ENCODE results near the gene NACAD. TPM values are rescaled to one million over a fixed set of nuclear protein-coding genes. Genes with fewer than 3 reads are reported as not detected.
A peak's percentile ranks its signal among the peaks of the same experiment; 100 is the strongest.

The NACAD gene
- total RNA-seq, 2 experiments from 2014 or later, result 0.05 to 0.16 TPM

- Mint-ChIP-seq H3K36me3 (ENCODE audit: low read depth) (peaks cover 57% of the 10 kb centered on the region), H3K27me3 (ENCODE audit: low read depth) (no peaks in the 10 kb centered on the region), H3K27ac (no peak overlapping the region), H3K4me3 (no peak overlapping the region), H3K4me1 (ENCODE audit: low read depth) (peaks cover 33% of the 10 kb centered on the region), H3K9me3 (ENCODE audit: insufficient read depth) (no peaks in the 10 kb centered on the region)
- ChIA-PET POLR2A (no interaction called here), CTCF (interaction anchor here (0.7 kb wide), 1 partner anchor 29 kb away, joined by 3 read pairs; no protein-coding TSS in a partner anchor)
- DNase-seq, result no peak
- ATAC-seq, result no peak
Measured at GRCh38 chr7:45057878-45058277, 30.9 kb downstream of the NACAD start.

- ATAC-seq (no peak), DNase-seq (no peak)
- ChIA-PET CTCF (no interaction called here), POLR2A (no interaction called here)
- Mint-ChIP-seq H3K27ac (no peak overlapping the region), H3K4me3 (no peak overlapping the region), H3K36me3 (ENCODE audit: low read depth) (peaks cover 54% of the 10 kb centered on the region), H3K4me1 (ENCODE audit: low read depth) (peaks cover 20% of the 10 kb centered on the region), H3K27me3 (ENCODE audit: low read depth) (no peaks in the 10 kb centered on the region), H3K9me3 (ENCODE audit: insufficient read depth) (no peaks in the 10 kb centered on the region)
Measured at GRCh38 chr7:45055594-45056219, 33.1 kb downstream of the NACAD start.

- POLR2A ChIA-PET, result interaction anchor here (1.1 kb wide), 1 partner anchor 43 kb away, joined by 3 read pairs; no protein-coding TSS in a partner anchor
- ATAC-seq (no peak), DNase-seq (no peak)
- Mint-ChIP-seq H3K27me3 (ENCODE audit: low read depth) (no peaks in the 10 kb centered on the region), H3K36me3 (ENCODE audit: low read depth) (peaks cover 55% of the 10 kb centered on the region), H3K4me3 (no peak overlapping the region), H3K9me3 (ENCODE audit: insufficient read depth) (no peaks in the 10 kb centered on the region), H3K27ac (no peak overlapping the region), H3K4me1 (ENCODE audit: low read depth) (peaks cover 15% of the 10 kb centered on the region)
- CTCF ChIA-PET, result no interaction called here
Measured at GRCh38 chr7:45055016-45055415, 33.8 kb downstream of the NACAD start.

GRCh38 chr7:45054442-45054841 is 34.3 kb downstream of the NACAD start:
- CTCF ChIA-PET, result interaction anchor here (1.3 kb wide), 1 partner anchor 19 kb away, joined by 3 read pairs; no protein-coding TSS in a partner anchor
- H3K27me3 Mint-ChIP-seq (ENCODE audit: low read depth), result no peaks in the 10 kb centered on the region
- no peak overlapping the region for H3K4me3 Mint-ChIP-seq
- no peaks in the 10 kb centered on the region for H3K9me3 Mint-ChIP-seq (ENCODE audit: insufficient read depth)
- peaks cover 58% of the 10 kb centered on the region for H3K36me3 Mint-ChIP-seq (ENCODE audit: low read depth)
- H3K27ac Mint-ChIP-seq, result no peak overlapping the region
- DNase-seq (no peak), ATAC-seq (no peak)
- POLR2A ChIA-PET, result interaction anchor here (1.1 kb wide), 1 partner anchor 43 kb away, joined by 3 read pairs; no protein-coding TSS in a partner anchor
- H3K4me1 Mint-ChIP-seq (ENCODE audit: low read depth), result peaks cover 18% of the 10 kb centered on the region

GRCh38 chr7:45053941-45054340 is 34.8 kb downstream of the NACAD start:
- H3K27ac Mint-ChIP-seq, result no peak overlapping the region
- ChIA-PET CTCF (interaction anchor here (1.3 kb wide), 1 partner anchor 18 kb away, joined by 3 read pairs; no protein-coding TSS in a partner anchor), POLR2A (interaction anchor here (0.9 to 1.1 kb wide), 2 partner anchors 44 to 168 kb away, joined by 3 read pairs; partner anchors contain the start of gene PURB)
- H3K9me3 Mint-ChIP-seq (ENCODE audit: insufficient read depth), result no peaks in the 10 kb centered on the region
- H3K4me3 Mint-ChIP-seq, result no peak overlapping the region
- peaks cover 19% of the 10 kb centered on the region for H3K4me1 Mint-ChIP-seq (ENCODE audit: low read depth)
- DNase-seq (no peak), ATAC-seq (no peak)
- H3K27me3 Mint-ChIP-seq (ENCODE audit: low read depth), result no peaks in the 10 kb centered on the region
- peaks cover 58% of the 10 kb centered on the region for H3K36me3 Mint-ChIP-seq (ENCODE audit: low read depth)

DNA sequence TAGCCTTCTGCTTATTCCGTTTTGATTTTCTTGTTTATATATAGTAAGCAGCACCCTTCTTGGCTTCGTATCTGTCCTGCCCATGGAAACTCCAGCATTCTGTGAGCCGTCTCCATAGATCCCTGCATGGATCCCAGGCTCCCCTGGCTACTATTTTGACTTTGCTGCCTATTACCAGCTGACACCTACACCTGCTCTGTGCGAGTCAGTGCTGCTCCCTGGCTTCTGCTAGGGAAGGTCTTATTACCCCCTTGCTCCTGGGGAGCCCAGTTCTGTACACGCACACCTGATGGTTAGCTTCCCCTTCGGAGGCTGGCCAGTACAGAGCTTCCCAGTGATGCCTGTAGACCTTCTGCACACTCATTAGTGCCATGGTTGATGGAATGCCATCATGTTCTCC is 35.4 kb downstream of the NACAD start:
- Mint-ChIP-seq H3K27me3 (ENCODE audit: low read depth) (no peaks in the 10 kb centered on the region), H3K4me1 (ENCODE audit: low read depth) (peaks cover 18% of the 10 kb centered on the region), H3K27ac (no peak overlapping the region), H3K9me3 (ENCODE audit: insufficient read depth) (no peaks in the 10 kb centered on the region), H3K4me3 (no peak overlapping the region), H3K36me3 (ENCODE audit: low read depth) (peaks cover 57% of the 10 kb centered on the region)
- CTCF ChIA-PET, result interaction anchor here (1.3 kb wide), 1 partner anchor 18 kb away, joined by 3 read pairs; no protein-coding TSS in a partner anchor
- DNase-seq, result no peak
- POLR2A ChIA-PET, result interaction anchor here (0.9 kb wide), 1 partner anchor 168 kb away, joined by 3 read pairs; the partner anchor contains the start of gene PURB
- ATAC-seq, result no peak

DNA sequence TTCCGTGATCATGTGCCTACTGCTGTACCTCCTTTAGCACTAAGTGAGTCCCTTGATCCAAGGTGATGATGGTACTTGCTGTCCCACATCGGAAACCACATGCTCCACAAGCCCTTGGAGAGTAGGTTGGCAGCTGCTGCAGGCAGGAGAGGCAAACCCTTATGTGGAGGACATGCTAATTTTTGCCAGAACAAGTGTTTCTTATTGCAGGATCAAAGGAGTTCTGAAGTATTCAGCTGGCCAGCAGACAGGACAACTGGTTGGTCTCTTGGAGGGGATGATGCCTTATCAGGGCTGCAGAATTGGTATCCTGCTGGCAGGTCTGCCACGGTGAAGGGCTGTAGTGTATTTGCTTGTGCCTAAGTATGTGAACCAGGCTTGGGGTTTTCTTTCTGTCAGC is 36.8 kb downstream of the NACAD start:
- Mint-ChIP-seq H3K27me3 (ENCODE audit: low read depth) (no peaks in the 10 kb centered on the region), H3K27ac (no peak overlapping the region), H3K36me3 (ENCODE audit: low read depth) (peaks cover 62% of the 10 kb centered on the region), H3K4me3 (no peak overlapping the region), H3K9me3 (ENCODE audit: insufficient read depth) (no peaks in the 10 kb centered on the region), H3K4me1 (ENCODE audit: low read depth) (peaks cover 17% of the 10 kb centered on the region)
- DNase-seq (no peak), ATAC-seq (no peak)
- ChIA-PET POLR2A (no interaction called here), CTCF (no interaction called here)

DNA sequence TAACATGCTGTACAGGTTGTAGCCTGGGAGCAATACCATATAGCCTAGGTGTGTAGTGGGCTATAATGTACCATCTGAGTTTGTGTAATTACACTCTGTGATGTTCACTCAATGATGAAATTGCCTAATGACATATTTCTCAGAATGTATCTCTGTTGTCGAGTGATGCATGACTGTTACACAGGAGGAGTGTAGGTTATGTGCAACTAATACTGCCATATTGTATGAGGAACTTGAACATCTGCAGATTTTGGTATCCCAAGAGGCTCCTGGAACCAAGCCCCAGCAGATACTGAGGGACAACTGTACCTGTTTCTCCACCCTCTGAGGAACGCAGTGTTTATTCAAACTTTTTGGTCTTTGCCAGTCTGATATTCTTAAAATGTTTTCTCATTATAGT is 38.6 kb downstream of the NACAD start:
- DNase-seq, result no peak
- Mint-ChIP-seq H3K4me1 (ENCODE audit: low read depth) (peaks cover 17% of the 10 kb centered on the region), H3K27ac (no peak overlapping the region), H3K27me3 (ENCODE audit: low read depth) (no peaks in the 10 kb centered on the region), H3K9me3 (ENCODE audit: insufficient read depth) (no peaks in the 10 kb centered on the region), H3K4me3 (no peak overlapping the region), H3K36me3 (ENCODE audit: low read depth) (peaks cover 64% of the 10 kb centered on the region)
- ChIA-PET CTCF (no interaction called here), POLR2A (interaction anchor here (1.1 kb wide), 1 partner anchor 9 kb away, joined by 3 read pairs; no protein-coding TSS in a partner anchor)
- no peak for ATAC-seq

GRCh38 chr7:45048748-45049147 is 40.0 kb downstream of the NACAD start:
- H3K36me3 Mint-ChIP-seq (ENCODE audit: low read depth), result peaks cover 65% of the 10 kb centered on the region
- no peak for ATAC-seq
- no peaks in the 10 kb centered on the region for H3K9me3 Mint-ChIP-seq (ENCODE audit: insufficient read depth)
- H3K4me3 Mint-ChIP-seq, result no peak overlapping the region
- H3K27me3 Mint-ChIP-seq (ENCODE audit: low read depth), result no peaks in the 10 kb centered on the region
- CTCF ChIA-PET, result interaction anchor here (0.6 to 1.5 kb wide), 2 partner anchors 13 to 20 kb away, joined by 3 to 5 read pairs; no protein-coding TSS in a partner anchor
- POLR2A ChIA-PET, result interaction anchor here (0.7 kb wide), 1 partner anchor 77 kb away, joined by 3 read pairs; no protein-coding TSS in a partner anchor
- H3K4me1 Mint-ChIP-seq (ENCODE audit: low read depth), result peaks cover 8% of the 10 kb centered on the region
- H3K27ac Mint-ChIP-seq, result no peak overlapping the region
- DNase-seq, result no peak

GRCh38 chr7:45044338-45044737 is 44.4 kb downstream of the NACAD start:
- Mint-ChIP-seq H3K4me1 (ENCODE audit: low read depth) (peaks cover 6% of the 10 kb centered on the region), H3K36me3 (ENCODE audit: low read depth) (peaks cover 72% of the 10 kb centered on the region), H3K27me3 (ENCODE audit: low read depth) (no peaks in the 10 kb centered on the region), H3K4me3 (no peak overlapping the region), H3K9me3 (ENCODE audit: insufficient read depth) (no peaks in the 10 kb centered on the region), H3K27ac (no peak overlapping the region)
- CTCF ChIA-PET, result no interaction called here
- DNase-seq, result no peak
- ATAC-seq, result no peak
- POLR2A ChIA-PET, result no interaction called here

- Mint-ChIP-seq H3K4me3 (no peak overlapping the region), H3K27ac (no peak overlapping the region), H3K27me3 (ENCODE audit: low read depth) (no peaks in the 10 kb centered on the region), H3K36me3 (ENCODE audit: low read depth) (peaks cover 72% of the 10 kb centered on the region), H3K4me1 (ENCODE audit: low read depth) (peaks cover 49% of the 10 kb centered on the region), H3K9me3 (ENCODE audit: insufficient read depth) (no peaks in the 10 kb centered on the region)
- DNase-seq, result no peak
- POLR2A ChIA-PET, result interaction anchor here (1.0 to 2.0 kb wide), 2 partner anchors 11 to 64 kb away, joined by 4 to 6 read pairs; no protein-coding TSS in a partner anchor
- CTCF ChIA-PET, result interaction anchor here (1.0 kb wide), 1 partner anchor 60 kb away, joined by 3 read pairs; the partner anchor contains the start of gene MYO1G
- no peak for ATAC-seq
Measured at GRCh38 chr7:45039106-45039505, 49.7 kb downstream of the NACAD start.

- H3K4me1 Mint-ChIP-seq (ENCODE audit: low read depth), result peaks cover 61% of the 10 kb centered on the region
- DNase-seq, result no peak
- H3K4me3 Mint-ChIP-seq, result no peak overlapping the region
- H3K27ac Mint-ChIP-seq, result peak overlapping the region; percentile 68
- no peaks in the 10 kb centered on the region for H3K27me3 Mint-ChIP-seq (ENCODE audit: low read depth)
- CTCF ChIA-PET, result interaction anchor here (4.7 kb wide), 1 partner anchor 64 kb away, joined by 32 read pairs; no protein-coding TSS in a partner anchor
- H3K36me3 Mint-ChIP-seq (ENCODE audit: low read depth), result peaks cover 74% of the 10 kb centered on the region
- H3K9me3 Mint-ChIP-seq (ENCODE audit: insufficient read depth), result no peaks in the 10 kb centered on the region
- ATAC-seq, result no peak
- POLR2A ChIA-PET, result interaction anchor here (2.0 to 2.7 kb wide), 2 partner anchors 10 to 64 kb away, joined by 6 to 13 read pairs; no protein-coding TSS in a partner anchor
Measured at GRCh38 chr7:45037876-45038275, 50.9 kb downstream of the NACAD start.

All from activated CD8-positive, alpha-beta T cell treated with anti-CD3 and anti-CD28 coated beads, Interleukin-2, amount 10 ng/mL, durations not matched to agents 7 days and 5 days (primary cell).